ENCODE results near the gene SYT1.

GRCh38 chr12:78820946-78821345 lies 43.6 kb upstream of the SYT1 start:
- no peak for TF ChIP-seq CTCF (IDR thresholded peaks at IDR 0.05 in 8 of 11, conservative IDR thresholded peaks at IDR 0.05 in 3 of 11)
- no peak for TF ChIP-seq POLR2AphosphoS5 (IDR thresholded peaks at IDR 0.05)
